ENCODE measurements around the gene IL6. TPM values are rescaled to one million over a fixed set of nuclear protein-coding genes. Genes with fewer than 3 reads are reported as not detected.

Gene IL6
- total RNA-seq, 1 experiment from 2014 or later, result not detected

- TF ChIP-seq REST (IDR thresholded peaks at IDR 0.05; ENCODE audit: low read depth) (no peak), RAD21 (IDR thresholded peaks at IDR 0.05; ENCODE audit: low read depth) (no peak), ZNF274 (IDR thresholded peaks at IDR 0.05; ENCODE audit: low read depth, low read length) (no peak)
- TF ChIP-seq, protein P1, sequence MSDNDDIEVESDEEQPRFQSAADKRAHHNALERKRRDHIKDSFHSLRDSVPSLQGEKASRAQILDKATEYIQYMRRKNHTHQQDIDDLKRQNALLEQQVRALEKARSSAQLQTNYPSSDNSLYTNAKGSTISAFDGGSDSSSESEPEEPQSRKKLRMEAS (IDR thresholded peaks at IDR 0.05), result no peak
These were observed 3.2 kb downstream of the IL6 start (continued) for GRCh38 chr7:22730066-22730710.

- no TSS peak for BruUV-seq (replicated peaks)
- ChIA-PET CTCF (interaction anchor here (0.6 to 1.0 kb wide), 3 partner anchors 51 to 169 kb away, joined by 3 read pairs; no protein-coding TSS in a partner anchor), RAD21 (ENCODE audit: low non-redundant PET in 1 of 2, low total read pairs in 2 of 2, uncharacterized antibody in 2 of 2, unreplicated experiment in 2 of 2) (no interaction called here), POLR2A (no interaction called here)
- Histone ChIP-seq H3K9me2 (ENCODE audit: insufficient read depth) (no peaks in the 10 kb centered on the region), H3K79me2 (ENCODE audit: insufficient read depth, low read length) (no peaks in the 10 kb centered on the region), H3K4me1 (ENCODE audit: control insufficient read depth in 1 of 2, insufficient read depth in 2 of 2, low read length in 2 of 2) (peaks cover 0 to 6% of the 10 kb centered on the region in 2 experiments; a peak in 1 of 4 replicates), H2AFZ (ENCODE audit: low read depth, low read length, poor library complexity, severe bottlenecking) (no peak overlapping the region), H3K27ac (ENCODE audit: low read depth, low read length) (no peak overlapping the region), H3K4me3 (replicated peaks in 1 of 2; ENCODE audit: low read depth in 1 of 2, low read length in 2 of 2) (no peak overlapping the region), H3K36me3 (ENCODE audit: control insufficient read depth in 1 of 2, insufficient read depth in 2 of 2, low read length in 2 of 2) (no peaks in the 10 kb centered on the region), H4K20me1 (ENCODE audit: insufficient read depth) (no peaks in the 10 kb centered on the region), H3K9ac (ENCODE audit: low read length) (no peak overlapping the region), H3K4me2 (ENCODE audit: low read length) (no peak overlapping the region), H3K9me3 (ENCODE audit: control insufficient read depth in 1 of 2, insufficient read depth in 1 of 2, low read depth in 1 of 2, low read length in 2 of 2) (no peaks in the 10 kb centered on the region), H3K27me3 (ENCODE audit: insufficient read depth, low read length) (no peaks in the 10 kb centered on the region)
- intact Hi-C loops (cut with micrococcal nuclease), result no loop called here
- no peak for DNase-seq (ENCODE audit: low read depth, low spot score)
- no peak for ATAC-seq
- TF ChIP-seq ATF3 (IDR thresholded peaks at IDR 0.05), result no peak
- TF ChIP-seq POLR2AphosphoS5 (IDR thresholded peaks at IDR 0.05; ENCODE audit: low read depth, low read length), result no peak
- TF ChIP-seq RAD21 (IDR thresholded peaks at IDR 0.05; ENCODE audit: low read depth), result no peak
These were observed 4.1 kb downstream of the IL6 start for GRCh38 chr7:22730921-22731654.

Data from HCT116 (cell line).